GM19468 (cell line): ENCODE data around the gene TRUB1.

Source experiments
- ATAC-seq: cut with Tn5 transposase; IDR thresholded peaks from one replicate; pipeline ENCODE4 v1.9.1; 2021; ENCODE audit warnings: mild to moderate bottlenecking, moderate library complexity, moderate number of reproducible peaks; ENCODE audit not compliant: unreplicated experiment; ENCODE audit errors: extremely low read depth

Gene TRUB1

DNA sequence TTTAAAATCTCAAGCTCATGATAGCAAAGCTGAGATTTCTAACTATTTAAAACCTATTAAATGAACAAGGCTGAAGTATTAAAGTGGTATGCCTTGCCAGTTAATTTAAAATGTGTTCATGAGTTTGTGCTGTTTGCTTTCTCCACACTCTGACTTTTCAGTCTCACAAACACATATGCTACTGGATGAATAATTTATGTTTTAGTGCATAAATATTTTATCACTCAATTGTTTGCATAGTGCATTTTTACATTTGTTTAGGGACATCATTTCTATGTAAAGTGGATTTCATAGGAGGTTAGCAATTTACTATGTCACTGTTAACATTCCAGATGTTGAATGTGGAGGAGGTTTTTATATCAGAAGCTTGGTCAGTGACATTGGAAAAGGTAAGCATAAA is 36.0 kb downstream of the TRUB1 start:
- ATAC-seq = no peak

DNA sequence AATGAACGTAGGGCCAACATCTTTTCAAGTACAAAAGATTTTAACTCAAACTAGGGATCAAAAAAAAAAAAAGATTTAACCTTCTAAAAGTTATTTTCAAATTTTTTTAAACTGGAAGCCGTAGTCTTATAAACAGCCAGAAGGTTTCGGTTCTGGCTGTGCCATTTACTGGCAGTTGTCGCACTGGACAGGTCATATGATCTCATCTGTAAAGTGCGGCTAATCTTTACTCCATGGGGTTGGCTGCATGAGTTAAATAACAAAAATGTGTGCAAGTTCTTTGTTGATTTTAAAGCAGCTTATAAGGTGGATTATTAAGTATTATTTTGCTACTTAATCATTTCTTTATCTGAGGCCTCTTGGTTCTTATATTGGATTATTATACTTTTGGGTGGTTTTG is 36.6 kb downstream of the TRUB1 start:
- ATAC-seq = no peak

DNA sequence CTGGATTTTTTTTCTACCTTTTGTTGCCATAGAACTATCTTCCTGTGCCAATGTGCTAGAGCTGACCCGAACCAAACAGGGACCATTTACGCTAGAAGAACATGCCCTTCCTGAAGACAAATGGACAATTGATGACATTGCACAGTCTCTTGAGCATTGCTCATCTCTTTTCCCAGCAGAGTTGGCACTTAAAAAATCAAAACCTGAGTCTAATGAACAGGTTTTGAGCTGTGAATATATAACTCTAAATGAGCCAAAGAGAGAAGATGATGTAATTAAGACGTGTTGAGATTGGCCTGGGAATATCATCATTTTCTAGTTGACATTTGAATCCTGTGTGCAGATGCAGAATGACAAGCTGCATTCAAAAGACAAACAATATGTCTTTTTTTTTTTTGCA is 37.1 kb downstream of the TRUB1 start:
- no peak for ATAC-seq

DNA sequence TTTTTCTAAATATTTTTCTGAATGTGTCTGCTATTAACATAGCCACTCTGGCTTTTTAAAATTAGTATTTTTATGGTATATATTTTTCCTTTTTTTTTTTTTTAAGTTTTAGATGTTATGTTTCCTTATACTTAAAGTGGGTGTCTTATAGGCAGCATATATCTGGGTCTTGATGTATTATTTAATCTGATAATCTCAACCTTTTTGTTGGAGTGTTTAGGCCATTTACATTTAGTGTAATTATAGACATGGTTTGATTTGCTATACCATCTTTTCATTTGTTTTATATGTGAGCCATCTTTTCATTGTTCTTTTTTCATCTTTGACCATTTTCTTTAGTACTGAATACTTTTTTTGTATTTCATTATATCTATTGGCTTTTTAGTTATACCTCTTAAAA is 45.0 kb downstream of the TRUB1 start:
- no peak for ATAC-seq

DNA sequence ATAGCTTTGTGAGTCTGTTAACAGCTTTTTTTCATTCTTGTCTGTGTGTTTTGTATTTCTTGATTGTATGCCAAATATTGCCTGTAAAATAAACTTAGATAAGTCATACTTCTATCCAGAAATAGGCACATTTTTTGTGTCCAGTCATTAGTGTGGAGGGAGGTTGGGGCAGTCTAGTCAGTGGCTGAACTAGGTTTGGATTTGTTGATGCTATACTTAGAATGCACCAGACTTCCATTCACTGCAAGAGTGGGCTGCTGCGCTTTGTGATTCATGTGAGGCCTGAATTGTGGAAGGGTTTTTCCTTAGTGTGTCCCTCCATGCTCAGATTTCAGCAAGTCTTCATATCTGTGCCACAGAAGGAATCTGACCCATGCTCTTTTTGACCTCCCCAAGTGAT is 50.0 kb downstream of the TRUB1 start:
- no peak for ATAC-seq

DNA sequence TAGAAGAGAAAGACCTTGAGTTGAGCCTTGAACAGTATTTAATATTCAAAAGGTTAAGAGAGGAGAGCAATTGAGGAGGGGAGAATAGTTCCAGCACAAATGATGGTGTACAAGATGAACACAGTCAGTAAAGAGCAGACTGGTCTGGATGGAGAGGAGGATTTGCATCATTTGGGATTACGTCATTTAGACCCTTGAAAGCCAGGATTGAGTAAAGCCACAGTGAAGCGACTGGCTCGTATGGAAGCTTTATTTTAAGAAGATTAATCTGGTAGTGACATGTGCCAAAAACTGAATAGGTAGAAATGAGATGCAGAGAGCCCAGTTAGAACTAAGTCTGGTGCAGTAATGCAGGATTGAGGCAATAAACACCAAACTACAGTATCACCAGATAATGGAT is 52.6 kb downstream of the TRUB1 start:
- no peak for ATAC-seq

DNA sequence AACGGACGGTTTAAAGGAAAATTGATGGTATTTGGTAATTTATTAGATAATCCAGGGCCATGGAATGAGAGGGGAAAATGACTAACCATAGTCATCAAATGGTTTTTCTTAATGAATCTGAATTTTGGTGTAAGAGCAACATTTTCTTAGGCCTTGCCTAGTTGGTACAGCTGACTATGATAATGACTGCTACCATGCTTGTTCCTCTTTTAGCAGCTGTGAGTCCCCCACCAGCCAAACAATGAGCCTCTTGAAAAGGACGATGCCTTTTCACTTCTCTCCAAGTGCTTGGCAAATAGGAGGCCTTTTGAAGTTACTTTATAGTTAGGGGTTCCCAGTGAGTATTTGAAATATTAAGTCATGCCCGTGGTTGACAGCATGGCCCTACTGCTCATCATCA is 53.0 kb downstream of the TRUB1 start:
- ATAC-seq = no peak

DNA sequence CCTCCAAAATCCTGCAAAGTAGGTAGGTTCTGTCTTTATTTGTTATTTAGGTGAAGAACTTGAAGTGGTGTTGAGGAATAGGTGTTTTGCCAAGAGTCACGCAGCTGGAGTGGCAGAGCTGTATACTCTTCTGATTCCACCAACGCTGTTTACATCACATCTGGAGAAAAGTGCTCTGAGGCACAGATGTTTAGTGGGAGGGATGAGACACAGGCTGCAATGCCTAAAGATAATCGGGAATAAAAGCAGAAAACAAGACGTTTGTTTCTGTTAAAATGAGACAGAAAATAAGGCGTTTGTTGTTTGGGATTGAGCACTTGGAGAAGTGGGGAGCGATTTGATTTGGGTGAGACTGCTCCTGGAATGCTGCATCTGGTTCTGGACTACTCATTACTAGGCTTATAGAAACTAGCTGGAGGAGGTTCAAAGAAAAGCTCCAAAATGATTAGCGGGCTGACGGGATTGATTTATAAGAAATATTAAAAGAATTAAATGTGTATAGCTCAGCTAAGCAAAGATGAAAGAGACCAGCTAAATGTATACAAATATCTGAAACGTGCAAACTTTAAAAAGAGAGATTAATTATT is 54.3 kb downstream of the TRUB1 start:
- no peak for ATAC-seq

DNA sequence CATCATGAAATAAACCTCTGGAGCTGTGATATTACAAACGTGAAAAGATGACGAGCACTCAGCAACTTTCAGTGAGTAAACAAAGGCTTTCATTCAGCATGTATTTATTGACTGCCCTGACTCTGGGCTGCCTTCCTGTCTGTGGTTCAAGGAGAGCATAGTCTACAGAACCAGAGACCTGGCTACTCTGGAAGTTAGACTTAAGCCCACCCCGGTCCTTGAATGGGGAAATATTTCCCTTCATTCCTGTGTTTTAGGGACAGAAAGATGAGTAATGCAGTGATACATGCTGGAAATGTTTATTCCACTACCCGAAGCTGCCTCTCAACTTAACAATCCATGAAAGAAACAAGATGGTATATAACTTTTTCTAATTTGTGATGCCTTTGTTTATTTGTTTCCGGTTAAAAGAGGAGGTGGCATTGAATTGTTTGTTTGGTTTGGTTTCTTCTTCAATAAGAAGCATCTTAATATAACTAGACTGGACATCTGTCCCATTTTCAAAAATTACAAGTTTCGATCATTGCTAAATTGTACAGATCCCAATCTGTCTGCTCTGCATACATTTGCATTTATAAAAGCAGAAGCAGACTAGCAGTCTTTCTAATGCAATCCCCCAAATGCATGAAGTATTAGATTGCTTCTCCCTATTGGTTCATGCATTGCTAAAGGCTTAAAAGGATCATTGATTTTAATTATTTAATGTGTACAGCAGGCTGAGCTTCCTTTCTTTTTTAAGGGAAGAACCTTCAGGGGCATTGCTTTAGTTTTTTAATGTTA is 57.7 kb downstream of the TRUB1 start:
- ATAC-seq = no peak

DNA sequence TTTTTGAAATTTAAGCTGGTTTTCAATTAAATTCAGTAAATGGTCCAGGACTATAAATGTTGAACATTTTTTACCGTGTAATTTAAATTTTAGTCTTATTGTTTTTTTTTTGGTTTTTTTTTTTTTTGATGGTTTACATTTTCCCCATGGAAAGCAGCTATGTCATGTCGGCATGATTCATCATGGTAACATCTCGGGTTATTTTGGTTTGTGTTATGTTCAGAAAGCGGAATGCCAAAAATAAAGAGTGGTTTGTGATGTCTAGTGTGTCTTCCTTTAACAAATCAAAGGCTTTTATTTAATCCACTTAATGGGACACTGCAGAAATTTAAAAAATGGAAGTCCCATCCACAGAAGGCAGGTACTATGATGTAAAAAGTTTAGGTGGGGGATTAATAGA is 58.5 kb downstream of the TRUB1 start:
- ATAC-seq = no peak

DNA sequence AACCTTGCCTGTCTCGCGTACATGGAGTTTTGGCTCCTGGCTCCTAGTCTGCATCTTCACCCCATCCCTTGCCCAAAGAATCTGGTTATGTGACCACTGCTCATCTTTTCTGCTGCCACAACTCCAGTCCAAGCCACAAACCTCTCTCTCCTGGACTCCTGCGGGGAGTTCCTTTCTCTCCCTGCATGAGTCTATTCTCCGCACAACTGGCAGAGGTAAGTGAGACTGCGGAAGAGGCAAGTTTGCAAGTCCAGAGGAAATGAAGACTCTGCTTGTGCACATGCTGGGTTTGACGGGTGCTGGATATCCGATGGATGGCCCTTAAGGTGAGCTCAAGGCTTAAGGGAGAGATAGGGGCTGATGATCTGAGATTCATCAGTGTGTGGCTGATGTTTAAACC is 61.0 kb downstream of the TRUB1 start:
- ATAC-seq = no peak

DNA sequence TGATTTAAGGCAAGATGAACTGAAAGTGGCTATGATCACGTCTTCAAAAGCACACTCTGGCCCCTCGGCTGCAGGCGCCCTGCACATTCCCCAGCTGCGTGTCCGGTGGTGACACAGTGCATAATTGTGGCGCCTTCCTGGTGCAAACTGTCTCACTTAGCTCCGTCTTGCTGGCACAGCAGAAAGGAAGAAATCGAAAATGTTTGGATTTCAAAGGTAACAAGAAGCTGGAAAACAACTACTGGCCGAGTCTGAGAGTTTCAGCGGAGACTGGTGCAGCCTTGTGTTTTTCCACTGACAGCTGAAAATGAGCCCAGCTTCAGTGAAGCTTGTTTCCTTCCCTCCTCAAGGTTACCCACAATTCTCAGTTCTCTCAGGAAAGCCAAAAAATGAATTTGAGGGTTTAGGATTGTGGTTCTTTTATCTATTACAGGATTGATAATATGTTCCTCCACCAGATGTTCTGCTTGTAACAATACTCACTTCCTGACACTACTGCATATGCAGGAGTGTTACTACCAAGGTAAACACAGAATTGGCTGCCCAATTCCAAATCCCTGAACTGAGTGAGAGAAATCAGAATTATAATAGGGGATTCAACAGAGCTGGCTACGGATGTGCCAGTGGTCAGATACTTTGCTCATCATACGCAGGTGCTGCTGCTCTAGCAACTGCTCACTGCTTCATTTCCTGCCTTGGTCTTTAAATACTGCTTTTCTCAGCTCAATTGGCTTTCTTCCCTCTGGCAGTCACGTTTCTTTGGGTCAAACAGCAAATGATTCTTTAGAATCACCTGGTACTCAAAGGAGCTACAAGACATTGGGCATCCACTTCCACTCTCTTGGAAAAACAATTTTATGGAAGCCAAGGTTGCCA is 63.7 kb downstream of the TRUB1 start:
- no peak for ATAC-seq

DNA sequence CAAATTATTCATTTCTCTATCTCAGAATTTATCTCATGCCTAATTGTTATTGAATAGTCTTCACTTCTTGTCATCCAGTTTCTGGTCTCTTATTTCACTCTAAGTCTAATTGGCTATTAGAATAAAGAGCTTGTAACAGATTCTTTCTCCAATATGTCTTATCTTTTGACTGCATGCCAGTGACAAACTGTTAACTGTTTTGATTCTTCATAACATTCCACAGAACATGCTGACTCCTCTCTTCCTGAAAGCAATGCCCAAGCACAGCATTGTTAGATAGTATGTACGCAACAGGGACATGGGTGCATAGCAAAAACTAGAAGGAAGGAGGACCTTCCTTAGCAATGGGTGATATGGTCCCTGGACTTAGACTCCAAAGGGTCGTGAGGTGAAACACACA is 65.4 kb downstream of the TRUB1 start:
- no peak for ATAC-seq

DNA sequence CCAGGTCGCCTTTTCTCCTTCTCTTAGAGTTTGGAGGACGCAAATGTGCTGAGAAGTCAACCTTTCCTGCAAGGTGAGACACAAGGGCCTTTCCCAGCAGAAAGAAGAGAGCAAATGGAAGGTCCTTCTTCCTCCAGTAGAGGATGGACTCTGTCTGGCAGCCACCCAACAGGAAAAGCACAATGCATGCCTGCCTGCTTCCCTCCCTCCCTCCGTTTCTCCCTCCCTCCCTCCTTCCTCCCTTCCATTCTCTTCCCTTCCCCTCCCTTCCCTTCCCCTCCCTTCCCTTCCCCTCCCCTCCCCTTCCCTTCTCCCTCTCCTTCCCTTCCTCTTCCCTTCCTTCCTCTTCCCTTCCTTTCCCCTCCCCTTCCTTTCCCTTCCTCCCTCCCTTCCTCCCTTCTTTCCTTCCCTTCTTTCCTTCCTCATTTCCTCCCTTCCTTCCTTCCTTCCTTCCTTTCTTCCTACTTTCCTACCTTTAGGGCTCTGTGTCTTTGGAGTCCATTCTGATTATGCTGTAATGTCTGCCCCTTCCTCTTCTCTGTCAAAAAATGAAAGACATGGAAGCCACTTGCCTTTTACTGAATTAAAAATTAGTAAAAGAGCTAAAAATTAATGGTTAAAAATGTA is 66.4 kb downstream of the TRUB1 start:
- ATAC-seq = no peak

DNA sequence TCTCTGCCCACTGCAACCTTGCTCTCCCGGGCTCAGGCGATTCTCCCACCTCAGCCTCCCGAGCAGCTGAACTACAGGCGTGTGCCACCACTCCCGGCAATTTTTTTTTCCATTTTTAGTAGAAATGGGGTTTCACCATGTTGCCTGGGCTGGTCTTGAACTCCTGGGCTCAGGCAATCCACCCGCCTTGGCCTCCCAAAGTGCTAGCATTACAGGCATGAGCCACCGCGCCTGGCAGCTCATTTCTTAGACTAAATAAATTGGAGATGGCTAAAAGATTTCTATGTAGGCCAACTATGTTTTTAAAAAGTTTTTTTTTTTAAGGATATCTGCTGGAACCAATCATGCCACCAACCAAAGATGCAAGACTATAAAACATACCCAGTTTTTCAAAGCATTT is 67.8 kb downstream of the TRUB1 start:
- ATAC-seq = no peak

DNA sequence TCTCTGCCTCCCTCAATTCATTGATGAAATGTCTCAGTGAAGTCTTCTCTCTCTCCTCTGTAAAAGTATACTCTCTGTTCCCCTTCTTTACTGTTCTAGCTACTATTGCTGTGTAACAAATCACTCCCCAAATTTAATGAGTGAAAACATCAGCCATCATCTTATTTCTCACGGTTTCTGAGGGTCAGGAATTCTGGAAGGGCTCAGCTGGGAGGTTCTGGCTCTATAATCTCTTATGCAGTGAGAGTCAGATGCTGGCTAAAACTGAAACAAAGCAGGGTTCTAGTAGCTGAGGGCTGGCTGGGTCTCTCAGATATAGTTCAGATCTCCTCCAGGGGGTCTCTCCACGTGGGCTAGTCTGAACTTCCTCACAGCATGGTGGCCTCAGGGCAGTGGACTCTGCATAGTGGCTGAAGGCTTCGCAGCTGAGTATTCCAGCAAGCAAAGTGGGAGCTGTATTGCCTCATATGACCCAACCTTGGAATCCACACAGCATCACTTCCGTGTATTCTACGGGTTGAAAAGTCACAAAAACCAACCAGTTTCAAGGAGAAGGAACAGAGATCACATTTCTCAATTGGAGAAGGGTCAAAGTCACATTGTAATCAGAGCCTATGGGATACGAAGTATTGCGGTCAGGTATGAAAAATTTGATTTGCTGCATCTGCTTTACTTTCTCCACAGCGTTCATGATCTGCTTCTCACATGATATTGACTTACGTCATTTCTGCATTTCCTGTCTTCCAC is 80.4 kb downstream of the TRUB1 start:
- no peak for ATAC-seq

DNA sequence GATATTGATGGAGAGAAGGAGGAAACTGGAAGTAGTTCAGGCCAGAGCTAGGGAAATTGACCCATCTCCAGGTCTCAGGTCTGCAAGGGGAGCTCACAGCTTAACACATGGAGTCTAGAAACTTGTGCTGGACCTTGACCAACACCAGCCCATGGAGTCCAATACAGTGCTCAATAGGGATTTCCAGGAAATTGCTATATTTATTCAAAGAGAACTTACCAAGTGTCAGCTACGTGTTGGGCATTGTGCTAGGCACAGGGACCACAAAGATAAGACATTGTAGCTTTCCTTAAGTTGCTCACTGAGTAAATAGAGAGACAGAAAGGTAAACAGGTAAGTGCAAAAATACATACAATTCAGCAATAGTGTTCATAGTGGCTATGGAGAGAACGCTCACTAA is 82.5 kb downstream of the TRUB1 start:
- no peak for ATAC-seq

DNA sequence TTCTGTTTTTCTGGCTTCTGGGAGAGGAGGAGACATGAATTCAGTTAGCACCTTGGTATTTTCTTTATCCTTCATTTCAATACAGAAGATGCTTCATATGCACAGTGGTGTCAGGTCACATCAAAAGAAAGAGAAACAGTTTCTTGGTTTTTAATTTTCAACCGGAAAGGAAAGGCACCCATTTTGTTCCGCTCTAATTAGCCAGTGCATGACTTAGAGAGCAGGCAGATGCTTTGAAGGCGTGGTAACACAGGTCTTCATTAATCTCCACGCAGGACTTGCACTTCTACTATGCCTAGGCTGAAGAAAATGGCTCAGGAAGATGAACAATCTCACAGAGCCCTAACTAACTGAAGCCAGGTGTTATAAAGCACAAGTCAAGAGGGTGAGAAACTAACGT is 84.7 kb downstream of the TRUB1 start:
- no peak for ATAC-seq

DNA sequence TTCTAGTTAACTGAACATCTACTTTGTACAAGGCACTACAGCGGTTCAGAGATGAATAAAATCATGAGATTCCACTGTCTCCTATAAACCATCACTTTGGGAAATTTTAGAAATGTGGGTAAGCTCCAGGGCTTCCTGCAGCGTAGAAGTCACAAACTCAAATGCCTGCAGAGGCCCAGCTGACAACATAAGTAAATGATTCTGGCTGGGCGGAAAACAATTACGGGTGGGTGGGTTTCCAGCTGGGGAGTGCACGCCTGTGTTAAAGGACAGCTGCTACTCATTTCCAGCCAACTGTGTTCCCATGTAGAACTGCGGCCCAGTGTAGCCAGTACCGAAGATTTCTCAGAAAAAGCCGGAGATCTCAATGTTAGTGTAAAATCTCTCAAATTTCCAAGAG is 85.7 kb downstream of the TRUB1 start:
- ATAC-seq = no peak

DNA sequence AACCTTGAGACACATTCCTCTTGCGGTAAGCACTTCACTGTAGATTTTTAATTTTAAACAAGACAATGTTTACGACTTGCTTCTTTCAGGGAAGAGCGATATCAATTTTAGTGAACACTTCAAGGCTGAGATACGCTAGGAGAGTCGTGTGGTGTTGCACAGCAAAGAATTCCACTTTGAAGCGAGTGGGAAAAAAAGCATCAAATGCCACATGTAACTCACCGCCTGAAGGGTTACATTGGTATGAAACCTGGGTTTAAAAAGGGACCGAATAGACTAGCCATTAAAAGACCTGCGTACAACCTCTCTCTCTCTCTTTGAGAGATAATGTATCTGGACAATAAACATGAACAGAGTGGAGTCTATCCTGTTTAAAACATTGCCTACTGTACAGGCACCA is 86.4 kb downstream of the TRUB1 start:
- ATAC-seq = no peak
